BLaER1 treated with 17β-estradiol and CSF1 and Interleukin-3, amounts not matched to agents 10 nM and 100 nM (cell line): ENCODE results near the gene MACC1.

Experiments
- H3K27ac ChIP-seq, 11 experiments: shearing (Covaris generic); formaldehyde crosslinking; 2 replicates each; pipeline ENCODE4 v1.8.1; 2022
- H3K27me3 ChIP-seq, 11 experiments: shearing (Covaris generic); formaldehyde crosslinking; 2 replicates each; pipeline ENCODE4 v1.8.1; 2022
- H3K36me3 ChIP-seq, 11 experiments: shearing (Covaris generic); formaldehyde crosslinking; 2 replicates each; pipeline ENCODE4 v1.8.1; 2022
- H3K4me1 ChIP-seq, 10 experiments: shearing (Covaris generic); formaldehyde crosslinking; 2 replicates each; pipeline ENCODE4 v1.8.1; 2022
- H3K4me2 ChIP-seq, 11 experiments: shearing (Covaris generic); formaldehyde crosslinking; 2 replicates each; pipeline ENCODE4 v1.8.1; 2022
- H3K4me3 ChIP-seq, 10 experiments: shearing (Covaris generic); formaldehyde crosslinking; 2 replicates each; pipeline ENCODE4 v1.8.1; 2022
- H3K9ac ChIP-seq, 11 experiments: shearing (Covaris generic); formaldehyde crosslinking; 2 replicates each; pipeline ENCODE4 v1.8.1; 2022
- H3K9me3 ChIP-seq, 11 experiments: shearing (Covaris generic); formaldehyde crosslinking; replicated peaks in 1 of 11; 2 replicates each; pipeline ENCODE4 v1.8.1; 2022
- H4K20me1 ChIP-seq, 11 experiments: shearing (Covaris generic); formaldehyde crosslinking; 2 replicates each; pipeline ENCODE4 v1.8.1; 2022
- Cebpa-rat ChIP-seq, 11 experiments: shearing (Covaris generic); IDR thresholded peaks; 2 replicates each; pipeline ENCODE4 v1.8.1; 2022

Gene MACC1

DNA sequence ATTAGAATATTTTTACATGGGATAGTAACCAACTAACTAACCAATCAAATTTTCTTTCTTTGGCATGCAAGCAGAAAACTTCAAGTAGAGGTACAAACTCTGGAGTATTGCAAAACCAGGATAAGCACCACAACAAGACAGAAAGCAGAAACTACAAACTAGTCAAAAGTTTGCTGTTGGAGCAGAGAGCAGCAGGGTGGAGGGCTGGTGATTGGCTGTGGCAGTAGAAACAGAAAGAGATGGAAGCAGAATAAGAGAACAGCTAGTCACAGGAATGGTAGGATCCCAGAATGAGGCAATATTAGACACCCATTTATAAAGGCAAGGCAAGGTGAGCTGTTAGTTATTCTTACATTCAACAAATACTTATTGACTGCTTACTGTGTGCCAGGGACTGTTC, 6.8 kb upstream of the MACC1 start:
- Histone ChIP-seq H3K4me3 (no peak overlapping the region), H4K20me1 (no peaks in the 10 kb centered on the region), H3K9ac (no peak overlapping the region), H3K9me3 (no peaks in the 10 kb centered on the region; a peak in 1 of 22 replicates), H3K4me1 (peaks cover 23 to 79% (median 35%) of the 10 kb centered on the region in 10 experiments), H3K4me2 (peak overlapping the region in 3 of 11 experiments; percentile 55 to 66 (median 57); a peak in 4 of 22 replicates), H3K27ac (peak overlapping the region in 1 of 11 experiments; percentile 99; a peak in 1 of 22 replicates), H3K27me3 (no peaks in the 10 kb centered on the region), H3K36me3 (no peaks in the 10 kb centered on the region)
- TF ChIP-seq Cebpa-rat (IDR thresholded peaks at IDR 0.05) = no peak

DNA sequence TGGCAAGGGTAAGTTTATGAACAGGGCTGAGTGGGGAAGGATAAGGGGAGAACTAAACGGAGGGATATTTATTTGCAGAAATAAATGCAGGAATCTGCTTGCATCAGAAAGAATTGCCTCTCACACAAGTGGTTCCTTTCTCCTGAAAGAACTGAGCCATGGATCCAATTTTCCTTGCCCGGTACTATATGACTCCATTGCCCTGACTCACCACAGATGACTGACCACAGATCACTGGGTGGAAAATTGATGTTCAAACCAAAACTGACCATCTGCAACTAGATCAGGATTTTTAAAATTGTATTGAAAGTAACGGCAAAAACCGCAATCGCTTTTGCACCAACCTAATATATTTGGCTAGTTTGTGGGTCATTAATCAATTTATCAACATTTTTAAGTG, 6.2 kb upstream of the MACC1 start:
- peak overlapping the region in 3 of 11 experiments; percentile 55 to 66 (median 57); a peak in 5 of 22 replicates for H3K4me2 ChIP-seq
- peak overlapping the region in 3 of 11 experiments; percentile 98 to 99 (median 99); a peak in 3 of 22 replicates for H3K27ac ChIP-seq

GRCh38 chr7:20222219-20222828, 5.1 kb upstream of the MACC1 start:
- H3K4me2 ChIP-seq = peak overlapping the region in 5 of 11 experiments; percentile 6 to 79 (median 57); a peak in 8 of 22 replicates

More for the DNA sequence above, 6.2 kb upstream of the MACC1 start:
- Histone ChIP-seq H3K9me3 (no peaks in the 10 kb centered on the region; a peak in 1 of 22 replicates), H4K20me1 (no peaks in the 10 kb centered on the region), H3K27me3 (no peaks in the 10 kb centered on the region), H3K4me3 (no peak overlapping the region), H3K36me3 (no peaks in the 10 kb centered on the region), H3K4me1 (peaks cover 23 to 79% (median 42%) of the 10 kb centered on the region in 10 experiments), H3K9ac (no peak overlapping the region)
- no peak for TF ChIP-seq Cebpa-rat (IDR thresholded peaks at IDR 0.05)

DNA sequence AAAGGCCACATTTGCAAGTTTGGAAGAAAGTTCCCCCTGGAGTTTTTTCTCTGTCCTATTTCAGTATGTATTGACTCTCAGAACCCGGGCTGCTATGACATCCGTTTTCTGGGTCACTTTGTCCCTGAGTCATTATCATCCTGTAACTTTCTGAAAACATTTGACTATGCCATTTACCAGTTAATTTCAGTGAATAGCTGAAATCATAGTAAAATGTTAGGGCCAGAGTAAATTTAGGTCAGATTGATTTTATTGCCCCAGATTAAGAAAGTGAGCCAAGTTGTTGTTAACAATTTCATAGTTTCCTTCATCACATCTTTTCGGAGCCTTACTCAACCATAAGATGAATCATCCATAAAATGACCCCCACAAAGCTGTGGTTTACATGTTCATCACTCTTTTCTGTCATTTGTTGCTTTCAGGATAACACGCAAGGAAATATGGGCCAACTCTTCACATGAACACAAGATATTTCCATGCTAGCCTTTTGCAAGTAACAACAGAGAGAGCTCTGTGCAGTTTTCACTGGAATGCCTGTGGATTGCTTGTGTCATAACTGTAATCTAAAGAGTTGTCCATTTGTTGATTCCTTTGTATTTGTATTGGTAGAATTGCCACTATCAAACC, 3.9 kb upstream of the MACC1 start:
- Histone ChIP-seq H3K27ac (peak overlapping the region; percentile 72 to 99 (median 89)), H3K36me3 (no peaks in the 10 kb centered on the region), H3K27me3 (no peaks in the 10 kb centered on the region), H3K9me3 (no peaks in the 10 kb centered on the region; a peak in 1 of 22 replicates), H3K4me3 (peak overlapping the region in 1 of 10 experiments; percentile 16; a peak in 1 of 20 replicates), H3K4me1 (peaks cover 23 to 95% (median 51%) of the 10 kb centered on the region in 10 experiments), H3K4me2 (peak overlapping the region; percentile 55 to 79 (median 72)), H4K20me1 (no peaks in the 10 kb centered on the region), H3K9ac (peak overlapping the region in 10 of 11 experiments; percentile 24 to 92 (median 68); a peak in 17 of 22 replicates)
- TF ChIP-seq Cebpa-rat (IDR thresholded peaks at IDR 0.05) = peak in 2 of 11 experiments; percentile 16 to 21; a peak in 1 of 22 replicates

More at GRCh38 chr7:20222219-20222828, 5.1 kb upstream of the MACC1 start:
- Histone ChIP-seq H3K27me3 (no peaks in the 10 kb centered on the region), H3K27ac (peak overlapping the region in 8 of 11 experiments; percentile 3 to 99 (median 92); a peak in 13 of 22 replicates), H3K9me3 (no peaks in the 10 kb centered on the region; a peak in 1 of 22 replicates), H3K4me1 (peaks cover 23 to 87% (median 51%) of the 10 kb centered on the region in 10 experiments), H3K36me3 (no peaks in the 10 kb centered on the region), H4K20me1 (no peaks in the 10 kb centered on the region), H3K9ac (peak overlapping the region in 1 of 11 experiments; percentile 52; a peak in 2 of 22 replicates), H3K4me3 (no peak overlapping the region)
- TF ChIP-seq Cebpa-rat (IDR thresholded peaks at IDR 0.05) = no peak

DNA sequence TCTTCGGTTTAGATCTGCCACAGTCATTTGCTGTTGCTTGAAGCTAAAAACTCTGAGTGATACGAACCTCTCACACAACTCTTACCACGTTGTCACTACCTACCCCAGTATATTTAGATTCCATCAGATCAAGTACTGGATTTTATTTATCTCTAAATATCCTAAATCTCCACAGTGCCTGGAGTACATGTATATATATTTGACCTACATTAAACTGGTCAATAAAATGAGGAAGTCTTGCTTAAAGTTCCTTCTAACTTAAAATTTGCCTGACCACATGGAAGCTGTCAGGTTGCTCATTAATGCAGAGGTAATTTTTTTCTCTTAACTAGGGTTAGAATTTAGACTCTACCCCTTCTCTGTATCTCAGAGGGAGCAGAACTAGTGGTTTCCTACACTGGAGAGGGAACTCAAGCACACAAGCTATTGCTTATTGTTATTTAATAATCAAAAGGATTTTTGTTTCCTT, 3.1 kb upstream of the MACC1 start:
- Histone ChIP-seq H3K4me2 (peak overlapping the region; percentile 55 to 79 (median 72)), H3K4me1 (peaks cover 23 to 95% (median 45%) of the 10 kb centered on the region in 10 experiments), H3K4me3 (peak overlapping the region in 2 of 10 experiments; percentile 16; a peak in 2 of 20 replicates), H3K9me3 (no peaks in the 10 kb centered on the region; a peak in 1 of 22 replicates), H3K36me3 (no peaks in the 10 kb centered on the region), H3K27me3 (no peaks in the 10 kb centered on the region), H3K9ac (peak overlapping the region; percentile 24 to 92 (median 66)), H3K27ac (peak overlapping the region; percentile 72 to 99 (median 89)), H4K20me1 (no peaks in the 10 kb centered on the region)
- no peak for TF ChIP-seq Cebpa-rat (IDR thresholded peaks at IDR 0.05)

- TF ChIP-seq Cebpa-rat (IDR thresholded peaks at IDR 0.05) = peak; percentile 76 to 97 (median 84)
- no peaks in the 10 kb centered on the region for H3K36me3 ChIP-seq
- H3K4me1 ChIP-seq = peaks cover 23 to 95% (median 45%) of the 10 kb centered on the region in 10 experiments
- peak overlapping the region; percentile 24 to 92 (median 66) for H3K9ac ChIP-seq
- no peaks in the 10 kb centered on the region for H4K20me1 ChIP-seq
- H3K4me3 ChIP-seq = peak overlapping the region in 2 of 10 experiments; percentile 16; a peak in 2 of 20 replicates
- H3K4me2 ChIP-seq = peak overlapping the region; percentile 57 to 79 (median 72)
- H3K9me3 ChIP-seq = no peaks in the 10 kb centered on the region; a peak in 1 of 22 replicates
- no peaks in the 10 kb centered on the region for H3K27me3 ChIP-seq
- peak overlapping the region; percentile 72 to 99 (median 89) for H3K27ac ChIP-seq
Observed at GRCh38 chr7:20219446-20220292, 2.5 kb upstream of the MACC1 start.

GRCh38 chr7:20219062-20219445, 1.9 kb upstream of the MACC1 start:
- H4K20me1 ChIP-seq = no peaks in the 10 kb centered on the region
- TF ChIP-seq Cebpa-rat (IDR thresholded peaks at IDR 0.05) = no peak
- H3K9me3 ChIP-seq = no peaks in the 10 kb centered on the region; a peak in 1 of 22 replicates
- H3K4me2 ChIP-seq = peak overlapping the region; percentile 57 to 79 (median 72)
- no peaks in the 10 kb centered on the region for H3K36me3 ChIP-seq
- no peaks in the 10 kb centered on the region for H3K27me3 ChIP-seq
- H3K9ac ChIP-seq = peak overlapping the region in 10 of 11 experiments; percentile 27 to 92 (median 68); a peak in 19 of 22 replicates
- H3K27ac ChIP-seq = peak overlapping the region; percentile 72 to 99 (median 89)
- H3K4me3 ChIP-seq = no peak overlapping the region
- peaks cover 23 to 95% (median 45%) of the 10 kb centered on the region in 10 experiments for H3K4me1 ChIP-seq

DNA sequence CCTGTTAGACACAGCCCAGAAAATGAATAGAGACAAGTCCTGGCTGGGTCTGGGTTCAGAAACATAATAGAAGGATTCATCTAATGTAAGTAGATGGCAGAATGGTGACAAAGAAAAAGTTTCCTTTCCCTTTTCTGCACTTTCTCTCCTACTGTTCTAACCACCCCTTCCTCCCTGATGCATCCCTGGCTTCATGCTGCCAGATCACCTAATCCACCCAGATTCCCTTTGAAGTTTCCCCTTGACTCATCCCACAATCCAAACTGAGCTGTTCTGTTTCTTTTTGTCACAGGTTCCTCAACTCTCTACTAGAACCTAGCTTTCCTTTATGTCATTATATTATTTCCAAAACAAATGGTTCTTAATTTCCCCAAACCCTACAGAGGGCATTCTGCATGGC, 1.1 kb upstream of the MACC1 start:
- peak overlapping the region in 9 of 11 experiments; percentile 81 to 99 (median 89); a peak in 16 of 22 replicates for H3K27ac ChIP-seq
- H3K36me3 ChIP-seq = no peaks in the 10 kb centered on the region
- H3K4me2 ChIP-seq = peak overlapping the region in 7 of 11 experiments; percentile 39 to 79 (median 66); a peak in 12 of 22 replicates
- H3K27me3 ChIP-seq = no peaks in the 10 kb centered on the region
- peaks cover 0 to 3% (median 0%) of the 10 kb centered on the region in 11 experiments; a peak in 4 of 22 replicates for H3K9me3 ChIP-seq
- no peak overlapping the region for H3K4me3 ChIP-seq
- peaks cover 23 to 91% (median 45%) of the 10 kb centered on the region in 10 experiments for H3K4me1 ChIP-seq
- peak overlapping the region in 3 of 11 experiments; percentile 37 to 92 (median 88); a peak in 4 of 22 replicates for H3K9ac ChIP-seq
- H4K20me1 ChIP-seq = no peaks in the 10 kb centered on the region
- no peak for TF ChIP-seq Cebpa-rat (IDR thresholded peaks at IDR 0.05)
